ENCODE results near the gene BCAT1.

Gene BCAT1

DNA sequence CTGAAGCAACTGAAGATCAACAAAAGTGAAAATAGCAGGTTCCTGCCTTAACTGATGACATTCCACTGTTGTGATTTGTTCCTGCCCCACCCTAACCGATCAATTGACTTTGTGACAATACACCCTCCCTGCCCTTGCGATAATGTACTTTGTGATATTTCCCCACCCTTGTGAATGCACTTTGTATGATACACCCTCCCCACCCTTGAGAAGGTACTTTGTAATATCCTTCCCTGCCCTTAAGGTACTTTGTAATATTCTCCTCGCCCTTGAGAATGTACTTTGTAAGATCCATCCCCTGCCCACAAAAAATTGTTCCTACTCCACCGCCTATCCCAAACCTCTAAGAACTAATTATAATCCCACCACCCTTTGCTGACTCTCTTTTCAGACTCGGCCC, 41.4 kb downstream of the BCAT1 start:
- in situ Hi-C loops (cut with MboI; ENCODE audit: low pct_unique_long_range_greater_than_20kb, low sequenced_read_pairs): no loop called here
- DNase-seq: no peak

- DNase-seq: no peak
- in situ Hi-C loops (cut with MboI; ENCODE audit: low pct_unique_long_range_greater_than_20kb, low sequenced_read_pairs): no loop called here
These were observed 42.8 kb downstream of the BCAT1 start for GRCh38 chr12:24906141-24906540.

- in situ Hi-C loops (cut with MboI; ENCODE audit: low pct_unique_long_range_greater_than_20kb, low sequenced_read_pairs): no loop called here
- DNase-seq: no peak
These were observed 43.5 kb downstream of the BCAT1 start for GRCh38 chr12:24905431-24905830.

DNA sequence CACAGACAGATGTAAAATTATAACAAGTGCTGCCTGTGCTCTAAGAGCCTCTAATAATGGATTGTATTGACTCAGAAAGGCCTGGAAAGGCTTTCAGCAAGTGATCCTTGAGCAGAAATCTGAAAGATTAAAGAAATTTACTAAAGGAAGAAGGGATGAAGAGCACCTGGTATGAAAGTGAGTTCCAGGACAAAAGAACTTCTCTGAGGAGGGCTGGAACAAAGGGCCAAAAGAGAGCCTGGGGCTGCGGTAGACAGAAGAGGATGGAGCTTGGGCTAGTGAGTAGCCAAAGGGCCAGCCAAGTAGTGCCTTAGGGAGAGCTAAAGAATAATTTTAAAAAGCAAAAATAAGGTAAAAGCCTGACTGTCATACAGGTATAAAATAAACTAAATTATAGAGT, 44.0 kb downstream of the BCAT1 start:
- DNase-seq: no peak
- in situ Hi-C loops (cut with MboI; ENCODE audit: low pct_unique_long_range_greater_than_20kb, low sequenced_read_pairs): no loop called here

DNA sequence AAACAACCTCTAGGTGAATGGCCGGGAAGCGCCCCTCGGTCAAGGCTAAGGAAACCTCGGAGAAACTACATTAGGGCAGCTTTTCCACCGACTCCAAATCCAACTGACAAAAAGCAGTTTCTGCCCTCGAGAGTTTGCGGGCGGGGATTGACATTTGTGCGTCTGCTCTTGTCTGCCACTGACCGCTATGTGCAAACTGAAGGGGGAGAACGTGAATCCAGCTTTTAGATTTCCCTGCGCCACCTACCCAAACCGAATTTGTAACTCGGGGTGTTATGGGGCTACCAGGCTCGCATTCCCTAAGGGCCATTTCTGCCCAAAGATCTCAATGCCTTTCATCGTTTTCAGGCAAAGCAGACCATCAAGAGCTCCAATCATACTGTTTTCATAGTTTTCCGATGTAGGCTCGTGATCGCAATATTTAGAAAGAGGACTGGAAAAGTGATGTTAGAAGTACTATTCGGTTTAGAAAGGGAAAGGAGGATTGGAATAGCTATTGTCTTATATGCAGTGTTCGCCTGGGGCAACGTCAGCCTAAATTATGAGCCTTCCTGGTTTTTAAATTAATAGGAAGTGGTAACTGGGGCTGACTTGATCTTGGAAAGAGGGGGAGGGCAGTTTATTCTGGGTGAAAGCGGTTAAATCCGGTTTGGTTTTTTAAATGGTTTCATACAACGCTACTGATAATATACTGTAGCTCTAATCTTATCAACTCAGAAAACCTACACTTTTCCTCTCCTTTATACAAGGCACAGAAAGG, 45.4 kb downstream of the BCAT1 start:
- in situ Hi-C loops (cut with MboI; ENCODE audit: low pct_unique_long_range_greater_than_20kb, low sequenced_read_pairs): no loop called here

DNA sequence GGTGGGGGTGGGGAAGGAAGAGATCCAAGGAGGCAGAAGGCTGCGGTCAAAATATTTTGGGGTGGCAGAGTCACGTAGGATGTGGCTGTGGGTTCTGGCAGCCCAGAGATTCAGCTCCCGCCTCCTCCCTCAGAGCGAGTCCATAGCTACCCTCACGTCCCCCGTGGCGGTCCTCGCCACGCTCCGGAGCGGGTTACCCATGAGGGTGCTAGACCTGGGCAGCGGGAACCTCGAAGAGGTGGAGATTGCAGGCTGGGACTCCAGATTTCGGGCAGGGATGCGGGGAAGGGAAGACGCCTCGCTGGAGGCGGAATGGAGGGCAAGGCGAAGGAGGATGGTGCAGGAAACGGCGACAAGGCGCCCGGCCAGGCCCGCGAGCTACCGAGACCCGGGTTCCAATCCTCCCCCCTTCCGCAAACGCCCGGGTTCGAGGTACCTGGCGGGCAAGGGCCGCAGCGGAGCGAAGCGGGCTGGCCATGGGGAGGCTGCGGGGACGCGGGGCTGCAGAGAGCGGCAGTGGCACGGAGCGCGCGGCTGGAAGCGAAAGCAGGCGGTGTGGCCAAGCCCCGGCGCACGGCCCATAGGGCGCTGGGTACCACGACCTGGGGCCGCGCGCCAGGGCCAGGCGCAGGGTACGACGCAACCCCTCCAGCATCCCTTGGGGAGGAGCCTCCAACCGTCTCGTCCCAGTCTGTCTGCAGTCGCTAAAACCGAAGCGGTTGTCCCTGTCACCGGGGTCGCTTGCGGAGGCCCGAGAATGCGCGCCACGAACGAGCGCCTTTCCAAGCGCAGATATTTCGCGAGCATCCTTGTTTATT, 46.2 kb downstream of the BCAT1 start:
- in situ Hi-C loops (cut with MboI; ENCODE audit: low pct_unique_long_range_greater_than_20kb, low sequenced_read_pairs): no loop called here
- DNase-seq: no peak

More for the DNA sequence above, 45.4 kb downstream of the BCAT1 start:
- DNase-seq: no peak

DNA sequence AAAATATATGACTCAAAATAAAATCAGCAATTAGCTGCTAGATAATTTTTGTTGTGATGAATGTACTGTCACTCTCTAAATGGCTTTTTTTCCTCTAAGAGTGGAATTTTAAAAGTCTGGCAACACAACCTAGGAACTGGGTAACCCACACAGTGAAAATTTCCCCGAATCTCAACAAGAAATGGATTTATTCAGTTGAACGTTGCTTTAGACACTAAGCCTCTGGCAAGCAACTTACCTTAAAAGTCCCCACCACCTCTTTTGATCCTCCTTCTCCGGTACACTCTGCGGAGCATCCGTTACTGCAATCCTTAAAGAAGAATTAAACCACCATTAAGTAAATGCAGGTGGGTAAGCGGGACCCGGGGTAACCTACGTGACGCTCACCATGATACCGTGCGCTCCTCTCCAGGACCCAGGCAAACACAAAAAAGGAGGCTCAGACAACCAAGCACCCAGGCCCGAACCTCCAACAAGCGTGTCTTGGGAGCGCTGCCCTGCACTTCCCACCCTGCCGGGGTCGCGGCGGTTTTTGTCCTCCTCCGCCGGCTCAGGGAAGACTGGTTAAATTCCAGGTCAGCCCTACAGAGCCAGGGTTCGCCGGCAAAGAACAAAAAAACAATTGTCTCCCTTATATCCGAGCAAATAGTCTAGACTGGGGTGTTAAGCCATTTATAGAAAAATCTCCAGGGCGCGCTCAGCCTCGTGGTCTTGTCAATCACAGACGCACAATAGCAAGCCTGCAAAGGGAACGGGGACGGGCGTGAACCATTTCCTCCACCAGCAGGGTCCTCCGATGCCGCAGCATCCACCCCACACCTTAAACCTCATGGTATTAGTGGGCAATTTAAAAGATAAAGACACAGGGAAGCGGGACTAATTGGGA, 47.1 kb downstream of the BCAT1 start:
- in situ Hi-C loops (cut with MboI; ENCODE audit: low pct_unique_long_range_greater_than_20kb, low sequenced_read_pairs): no loop called here

GRCh38 chr12:24900196-24900595, 48.7 kb downstream of the BCAT1 start:
- in situ Hi-C loops (cut with MboI; ENCODE audit: low pct_unique_long_range_greater_than_20kb, low sequenced_read_pairs): no loop called here
- no peak for DNase-seq

More for the DNA sequence above, 47.1 kb downstream of the BCAT1 start:
- no peak for DNase-seq

DNA sequence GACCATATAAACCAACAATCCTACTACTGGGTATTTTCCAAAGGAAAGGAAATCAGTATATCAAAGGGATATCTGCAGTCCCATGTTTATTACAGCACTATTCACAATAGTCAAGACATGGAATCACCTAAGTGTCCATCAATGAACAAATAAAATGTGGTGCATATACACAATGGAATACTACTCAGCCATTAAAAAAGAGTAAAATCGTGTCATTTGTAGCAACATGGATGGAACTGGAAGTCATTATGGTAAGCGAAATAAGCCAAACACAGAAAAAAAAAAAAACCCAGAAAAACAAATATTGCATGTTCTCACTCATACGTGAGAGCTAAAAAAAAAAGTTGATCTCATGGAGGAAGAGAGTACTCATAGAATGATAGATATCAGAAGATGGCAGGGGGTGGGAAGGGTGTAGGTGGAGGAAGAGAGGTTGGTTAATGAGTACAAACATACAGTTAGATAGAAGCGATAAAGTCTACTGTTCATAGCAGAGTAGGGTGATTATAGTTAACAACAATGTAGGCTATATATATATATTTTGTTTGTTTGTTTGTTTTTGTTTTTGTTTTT, 49.3 kb downstream of the BCAT1 start:
- in situ Hi-C loops (cut with MboI; ENCODE audit: low pct_unique_long_range_greater_than_20kb, low sequenced_read_pairs): no loop called here
- DNase-seq: no peak

- DNase-seq: no peak
- in situ Hi-C loops (cut with MboI; ENCODE audit: low pct_unique_long_range_greater_than_20kb, low sequenced_read_pairs): no loop called here
These were observed 50.3 kb downstream of the BCAT1 start for GRCh38 chr12:24898606-24899005.

GRCh38 chr12:24898185-24898584, 50.7 kb downstream of the BCAT1 start:
- in situ Hi-C loops (cut with MboI; ENCODE audit: low pct_unique_long_range_greater_than_20kb, low sequenced_read_pairs): no loop called here

GRCh38 chr12:24896171-24896570, 52.7 kb downstream of the BCAT1 start:
- in situ Hi-C loops (cut with MboI; ENCODE audit: low pct_unique_long_range_greater_than_20kb, low sequenced_read_pairs): no loop called here
- DNase-seq: no peak

More at GRCh38 chr12:24898185-24898584, 50.7 kb downstream of the BCAT1 start:
- no peak for DNase-seq

DNA sequence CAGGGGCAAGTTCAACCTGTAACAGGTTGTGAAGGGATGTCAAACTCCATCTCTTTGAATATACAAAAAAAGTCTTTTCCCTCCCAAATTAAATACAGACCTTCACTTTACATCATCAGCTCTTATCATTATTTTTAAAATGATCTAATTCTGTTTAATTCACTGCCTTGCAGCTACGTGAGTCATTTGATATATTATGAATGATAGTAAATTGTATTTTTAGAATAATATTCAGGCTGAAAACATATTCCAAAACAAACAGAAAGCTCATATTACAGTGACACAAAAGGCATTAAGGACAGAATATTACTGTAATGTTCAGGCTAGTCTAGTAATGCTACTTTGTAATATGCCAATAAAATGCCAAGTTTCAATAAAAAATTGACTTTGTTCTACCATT, 53.3 kb downstream of the BCAT1 start:
- in situ Hi-C loops (cut with MboI; ENCODE audit: low pct_unique_long_range_greater_than_20kb, low sequenced_read_pairs): no loop called here
- no peak for DNase-seq

DNA sequence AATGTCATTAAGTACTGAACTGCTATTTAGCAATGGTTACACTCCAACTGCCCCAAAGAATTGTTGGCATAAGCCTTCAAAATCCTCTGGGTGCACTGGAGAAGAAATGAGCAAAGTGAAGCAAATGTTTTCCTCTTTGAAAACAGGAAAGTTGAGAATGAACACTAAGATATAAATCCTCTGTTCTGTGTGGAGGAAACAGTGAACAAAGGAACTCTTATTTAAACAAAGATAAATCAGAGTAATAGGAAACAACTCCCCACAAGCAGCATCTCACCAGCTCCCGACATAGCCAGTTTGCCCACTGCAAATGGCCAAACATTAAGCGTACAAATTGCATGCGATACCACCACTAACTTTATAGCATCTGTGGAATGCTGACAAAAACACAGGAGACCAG, 54.0 kb downstream of the BCAT1 start:
- DNase-seq: no peak
- in situ Hi-C loops (cut with MboI; ENCODE audit: low pct_unique_long_range_greater_than_20kb, low sequenced_read_pairs): no loop called here

- DNase-seq: no peak
- in situ Hi-C loops (cut with MboI; ENCODE audit: low pct_unique_long_range_greater_than_20kb, low sequenced_read_pairs): no loop called here
These were observed 58.7 kb downstream of the BCAT1 start for GRCh38 chr12:24890048-24890803.

DNA sequence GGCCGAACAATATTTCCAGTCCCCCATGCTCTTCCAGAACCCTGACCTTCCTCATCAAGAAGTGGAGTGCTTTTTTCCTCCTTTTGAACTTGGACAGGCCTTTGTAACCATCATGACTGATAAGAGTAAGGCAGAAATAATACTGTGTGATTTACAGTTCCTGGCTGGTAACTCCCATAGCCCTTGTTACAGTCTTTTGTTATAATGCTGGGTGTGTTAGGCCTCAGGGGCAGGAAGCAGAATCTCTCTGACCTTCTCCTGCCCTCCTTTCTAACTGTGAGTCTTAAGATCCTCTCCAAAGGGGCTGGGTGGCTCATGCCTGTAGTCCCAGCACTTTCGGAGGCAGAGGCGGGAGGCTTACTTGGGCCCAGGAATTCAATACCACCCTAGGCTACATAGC, 59.5 kb downstream of the BCAT1 start:
- DNase-seq: no peak
- in situ Hi-C loops (cut with MboI; ENCODE audit: low pct_unique_long_range_greater_than_20kb, low sequenced_read_pairs): no loop called here

- no peak for DNase-seq
- in situ Hi-C loops (cut with MboI; ENCODE audit: low pct_unique_long_range_greater_than_20kb, low sequenced_read_pairs): no loop called here
These were observed 60.1 kb downstream of the BCAT1 start for GRCh38 chr12:24888813-24889212.

GRCh38 chr12:24884911-24885310, 64.0 kb downstream of the BCAT1 start:
- no peak for DNase-seq
- in situ Hi-C loops (cut with MboI; ENCODE audit: low pct_unique_long_range_greater_than_20kb, low sequenced_read_pairs): no loop called here
